MM.1S (cell line): ENCODE data around the gene SMIM29.

Experiments
- DNase-seq: peaks from one replicate; pipeline ENCODE4 v3.0.0-alpha.2; 2015
- H2AFZ ChIP-seq: fragments of 300-600 bp; sonication (generic); 2 replicates; pipeline ENCODE4 v1.6.0; 2016; ENCODE audit warnings: antibody characterized with exemption, low read length
- H3F3A ChIP-seq: fragments of 300-600 bp; sonication (generic); 2 replicates; pipeline ENCODE4 v1.6.1; 2016; ENCODE audit warnings: mild to moderate bottlenecking, antibody characterized with exemption, low read length, moderate library complexity, mixed read lengths; ENCODE audit not compliant: insufficient read depth
- H3K27ac ChIP-seq: fragments of 300-600 bp; sonication (generic); 2 replicates; pipeline ENCODE4 v1.5.1; 2016; ENCODE audit warnings: mild to moderate bottlenecking, low read length
- H3K27me3 ChIP-seq: fragments of 300-600 bp; sonication (generic); replicated peaks from 2 replicates; pipeline ENCODE4 v1.6.0; 2016; ENCODE audit warnings: low read length; ENCODE audit not compliant: insufficient read depth
- H3K36me3 ChIP-seq: fragments of 300-600 bp; sonication (generic); replicated peaks from 2 replicates; pipeline ENCODE4 v1.6.1; 2016; ENCODE audit warnings: mild to moderate bottlenecking, low read length, mixed read lengths; ENCODE audit not compliant: insufficient read depth
- H3K4me1 ChIP-seq: fragments of 300-600 bp; sonication (generic); 2 replicates; pipeline ENCODE4 v1.6.1; 2016; ENCODE audit warnings: low read length, mixed read lengths
- H3K4me2 ChIP-seq: fragments of 300-600 bp; sonication (generic); 2 replicates; pipeline ENCODE4 v1.6.0; 2016; ENCODE audit warnings: low read depth, low read length
- H3K4me3 ChIP-seq: fragments of 300-600 bp; sonication (generic); 2 replicates; pipeline ENCODE4 v1.5.1; 2016; ENCODE audit warnings: low read length, mixed read lengths
- H3K79me2 ChIP-seq: fragments of 300-600 bp; sonication (generic); 2 replicates; pipeline ENCODE4 v1.6.1; 2016; ENCODE audit warnings: mixed run types, low read length, mixed read lengths
- H3K9ac ChIP-seq: fragments of 300-600 bp; sonication (generic); 2 replicates; pipeline ENCODE4 v1.6.1; 2016; ENCODE audit warnings: low read length, mixed read lengths
- H3K9me2 ChIP-seq: fragments of 300-600 bp; sonication (generic); replicated peaks from 2 replicates; pipeline ENCODE4 v1.6.1; 2016; ENCODE audit warnings: mild to moderate bottlenecking, low read length, mixed read lengths; ENCODE audit not compliant: insufficient read depth
- H3K9me3 ChIP-seq: fragments of 300-600 bp; sonication (generic); replicated peaks from 2 replicates; pipeline ENCODE4 v1.6.1; 2016; ENCODE audit warnings: mild to moderate bottlenecking, low read length, mixed read lengths; ENCODE audit not compliant: insufficient read depth
- H4K20me1 ChIP-seq: fragments of 300-600 bp; sonication (generic); 2 replicates; pipeline ENCODE4 v1.6.1; 2016; ENCODE audit warnings: mild to moderate bottlenecking, low read length, moderate library complexity, mixed read lengths; ENCODE audit not compliant: insufficient read depth
- CTCF ChIP-seq: fragments of 300-600 bp; sonication (generic); IDR thresholded peaks from 2 replicates; pipeline ENCODE4 v1.5.1; 2016; ENCODE audit warnings: antibody characterized with exemption, low read length, mixed read lengths
- EZH2 ChIP-seq: fragments of 300-600 bp; sonication (generic); optimal IDR thresholded peaks from 2 replicates; pipeline ENCODE3; 2017; ENCODE audit warnings: low read depth, mild to moderate bottlenecking, antibody characterized with exemption, low read length, mixed read lengths
- EZH2phosphoT487 ChIP-seq: fragments of 300-600 bp; sonication (generic); IDR thresholded peaks from 2 replicates; pipeline ENCODE4 v1.6.1; 2018; ENCODE audit warnings: antibody characterized with exemption, low read length

The SMIM29 gene

GRCh38 chr6:34243901-34244884 lies 4.6 kb downstream of the SMIM29 start:
- no peaks in the 10 kb centered on the region for H3K27me3 ChIP-seq
- no peak overlapping the region for H3K4me2 ChIP-seq
- H3K9me2 ChIP-seq, result no peaks in the 10 kb centered on the region
- H3K36me3 ChIP-seq, result peaks cover 5% of the 10 kb centered on the region; the same call in 1 of the 2 replicates
- TF ChIP-seq EZH2phosphoT487 (no peak), CTCF (peak; percentile 11; the same call in 1 of the 2 replicates)
- no peak for DNase-seq
- no peak overlapping the region for H3K9ac ChIP-seq
- H3F3A ChIP-seq, result peaks cover 37% of the 10 kb centered on the region
- H3K9me3 ChIP-seq, result no peaks in the 10 kb centered on the region
- no peak overlapping the region for H2AFZ ChIP-seq
- 0 out of 2 replicates have a peak, but pooled peaks cover 3% of the 10 kb centered on the region for H4K20me1 ChIP-seq
- no peak overlapping the region for H3K4me3 ChIP-seq
- H3K79me2 ChIP-seq, result peaks cover 46% of the 10 kb centered on the region
- peaks cover 4% of the 10 kb centered on the region for H3K4me1 ChIP-seq
- no peak overlapping the region for H3K27ac ChIP-seq

- Histone ChIP-seq H3K79me2 (peaks cover 52% of the 10 kb centered on the region), H3K9me3 (no peaks in the 10 kb centered on the region), H3F3A (peaks cover 32% of the 10 kb centered on the region), H4K20me1 (0 out of 2 replicates have a peak, but pooled peaks cover 3% of the 10 kb centered on the region), H3K27ac (no peak overlapping the region), H3K36me3 (peaks cover 5% of the 10 kb centered on the region; the same call in 1 of the 2 replicates), H3K4me3 (no peak overlapping the region), H3K4me2 (no peak overlapping the region), H3K9me2 (no peaks in the 10 kb centered on the region), H3K9ac (no peak overlapping the region), H3K27me3 (no peaks in the 10 kb centered on the region), H3K4me1 (peaks cover 8% of the 10 kb centered on the region), H2AFZ (no peak overlapping the region)
- DNase-seq, result no peak
- no peak for TF ChIP-seq EZH2phosphoT487
- TF ChIP-seq EZH2, result no peak
These were observed 5.6 kb downstream of the SMIM29 start for GRCh38 chr6:34243131-34243771.

GRCh38 chr6:34242252-34243130 lies 6.3 kb downstream of the SMIM29 start:
- peaks cover 5% of the 10 kb centered on the region; the same call in 1 of the 2 replicates for H3K36me3 ChIP-seq
- DNase-seq, result no peak
- H3K9me3 ChIP-seq, result no peaks in the 10 kb centered on the region
- H3K4me1 ChIP-seq, result 0 out of 2 replicates have a peak, but pooled peaks cover 5% of the 10 kb centered on the region
- H4K20me1 ChIP-seq, result 0 out of 2 replicates have a peak, but pooled peaks cover 3% of the 10 kb centered on the region
- no peaks in the 10 kb centered on the region for H3K27me3 ChIP-seq
- H3K79me2 ChIP-seq, result peaks cover 57% of the 10 kb centered on the region
- TF ChIP-seq EZH2phosphoT487, result no peak
- no peak for TF ChIP-seq CTCF
- TF ChIP-seq EZH2, result no peak
- no peaks in the 10 kb centered on the region for H3K9me2 ChIP-seq
- H2AFZ ChIP-seq, result no peak overlapping the region
- H3K27ac ChIP-seq, result no peak overlapping the region
- H3K9ac ChIP-seq, result no peak overlapping the region
- H3K4me2 ChIP-seq, result no peak overlapping the region
- no peak overlapping the region for H3K4me3 ChIP-seq
- H3F3A ChIP-seq, result peaks cover 26% of the 10 kb centered on the region
